ENCODE data around the gene RING1.

The RING1 gene

DNA sequence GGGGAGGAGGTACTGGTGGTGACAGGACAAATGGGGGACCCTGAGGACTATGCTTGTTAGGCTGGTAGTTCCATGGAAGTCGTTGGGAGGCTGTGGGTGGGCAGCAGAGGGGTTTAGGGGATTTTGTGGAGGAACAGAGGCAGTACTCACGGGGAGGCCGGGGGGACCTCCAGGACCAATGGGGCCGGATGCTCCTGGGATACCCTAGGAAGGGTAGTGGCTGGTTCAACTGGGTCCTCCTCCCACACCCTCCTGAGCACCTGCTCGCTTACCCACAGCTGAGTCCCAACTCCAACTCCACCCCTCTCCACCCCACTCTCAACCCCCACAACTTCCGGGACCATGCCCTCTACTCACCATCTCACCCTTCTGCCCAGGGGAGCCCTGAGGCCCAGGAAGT, 41.9 kb upstream of the RING1 start:
- H3K79me2 ChIP-seq: no peaks in the 10 kb centered on the region
- H3K4me2 ChIP-seq (ENCODE audit: low read length): no peak overlapping the region
- H3K36me3 ChIP-seq (ENCODE audit: control insufficient read depth, insufficient read depth, low read length): no peaks in the 10 kb centered on the region
- H2AFZ ChIP-seq: no peak overlapping the region
- no peaks in the 10 kb centered on the region for H3K4me1 ChIP-seq
- H3K9me3 ChIP-seq (ENCODE audit: control insufficient read depth, low read length): no peaks in the 10 kb centered on the region
- H3K9ac ChIP-seq: no peak overlapping the region
- no peak overlapping the region for H3K27ac ChIP-seq
- no peak overlapping the region for H3K4me3 ChIP-seq (ENCODE audit: low read depth, low read length)
- TF ChIP-seq CTCF (IDR thresholded peaks at IDR 0.05): no peak
- no peaks in the 10 kb centered on the region for H3K27me3 ChIP-seq (ENCODE audit: control insufficient read depth, insufficient read depth, low read length)

- H3K36me3 ChIP-seq (ENCODE audit: control insufficient read depth, insufficient read depth, low read length): no peaks in the 10 kb centered on the region
- H3K4me1 ChIP-seq: no peaks in the 10 kb centered on the region
- H3K4me3 ChIP-seq (ENCODE audit: low read depth, low read length): no peak overlapping the region
- no peak overlapping the region for H3K4me2 ChIP-seq (ENCODE audit: low read length)
- no peak overlapping the region for H3K9ac ChIP-seq
- TF ChIP-seq CTCF (IDR thresholded peaks at IDR 0.05): no peak
- no peaks in the 10 kb centered on the region for H3K79me2 ChIP-seq
- H3K27me3 ChIP-seq (ENCODE audit: control insufficient read depth, insufficient read depth, low read length): no peaks in the 10 kb centered on the region
- H3K27ac ChIP-seq: no peak overlapping the region
- H3K9me3 ChIP-seq (ENCODE audit: control insufficient read depth, low read length): no peaks in the 10 kb centered on the region
- H2AFZ ChIP-seq: no peak overlapping the region
These were observed 41.5 kb upstream of the RING1 start for GRCh38 chr6:33166811-33167210.

DNA sequence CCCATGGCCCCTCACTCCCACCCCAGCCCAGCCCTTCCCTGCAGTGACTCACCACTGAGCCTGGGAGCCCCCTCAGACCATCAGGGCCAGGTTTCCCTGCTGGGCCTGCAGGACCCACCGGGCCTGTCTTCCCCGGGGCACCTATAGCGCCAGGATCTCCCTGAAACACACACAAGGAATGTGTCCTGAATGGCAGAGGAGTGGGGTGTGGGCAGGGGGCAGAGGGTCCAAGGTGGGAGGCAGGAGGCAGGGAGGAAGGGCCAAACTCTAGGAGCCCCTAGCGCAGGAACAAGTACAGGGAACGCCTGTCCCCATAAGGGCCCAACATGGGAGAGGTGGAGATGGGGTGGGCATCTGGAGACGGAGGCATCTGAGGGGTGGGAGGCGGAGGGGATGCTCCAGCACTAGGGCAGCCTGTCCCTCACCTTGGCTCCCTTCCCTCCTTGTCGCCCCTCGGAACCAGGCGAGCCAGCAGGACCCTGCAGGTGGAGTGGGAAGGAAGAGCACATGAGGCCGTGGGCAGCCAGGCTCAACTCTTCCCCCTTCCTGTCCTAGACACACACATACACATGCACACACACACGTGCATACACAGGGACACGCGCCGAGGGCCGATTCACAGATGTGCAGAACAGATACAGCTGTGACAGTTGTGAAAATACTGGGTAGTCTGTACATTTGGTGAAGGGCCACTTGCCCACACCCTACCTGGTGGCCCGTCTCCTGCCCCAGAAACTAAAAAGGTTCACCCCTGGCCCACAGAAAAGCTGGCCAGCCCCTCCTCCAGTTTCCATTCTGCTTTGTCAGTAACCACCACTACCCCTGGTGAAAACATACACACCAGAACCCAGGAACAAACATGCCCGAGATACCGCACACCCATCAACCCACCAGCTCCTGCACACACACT, 40.7 kb upstream of the RING1 start:
- no peak overlapping the region for H3K9ac ChIP-seq
- H2AFZ ChIP-seq: no peak overlapping the region
- TF ChIP-seq CTCF (IDR thresholded peaks at IDR 0.05): no peak
- H3K27me3 ChIP-seq (ENCODE audit: control insufficient read depth, insufficient read depth, low read length): no peaks in the 10 kb centered on the region
- no peaks in the 10 kb centered on the region for H3K9me3 ChIP-seq (ENCODE audit: control insufficient read depth, low read length)
- H3K36me3 ChIP-seq (ENCODE audit: control insufficient read depth, insufficient read depth, low read length): no peaks in the 10 kb centered on the region
- no peaks in the 10 kb centered on the region for H3K4me1 ChIP-seq
- no peaks in the 10 kb centered on the region for H3K79me2 ChIP-seq
- H3K27ac ChIP-seq: no peak overlapping the region
- no peak overlapping the region for H3K4me2 ChIP-seq (ENCODE audit: low read length)
- H3K4me3 ChIP-seq (ENCODE audit: low read depth, low read length): no peak overlapping the region

- Histone ChIP-seq H3K79me2 (no peaks in the 10 kb centered on the region), H3K4me3 (ENCODE audit: low read depth, low read length) (no peak overlapping the region), H3K27ac (no peak overlapping the region), H3K27me3 (ENCODE audit: control insufficient read depth, insufficient read depth, low read length) (no peaks in the 10 kb centered on the region), H2AFZ (no peak overlapping the region), H3K9me3 (ENCODE audit: control insufficient read depth, low read length) (no peaks in the 10 kb centered on the region), H3K36me3 (ENCODE audit: control insufficient read depth, insufficient read depth, low read length) (no peaks in the 10 kb centered on the region), H3K4me1 (no peaks in the 10 kb centered on the region), H3K4me2 (ENCODE audit: low read length) (no peak overlapping the region), H3K9ac (no peak overlapping the region)
- TF ChIP-seq CTCF (IDR thresholded peaks at IDR 0.05): no peak
These were observed 40.1 kb upstream of the RING1 start for GRCh38 chr6:33168284-33168601.

DNA sequence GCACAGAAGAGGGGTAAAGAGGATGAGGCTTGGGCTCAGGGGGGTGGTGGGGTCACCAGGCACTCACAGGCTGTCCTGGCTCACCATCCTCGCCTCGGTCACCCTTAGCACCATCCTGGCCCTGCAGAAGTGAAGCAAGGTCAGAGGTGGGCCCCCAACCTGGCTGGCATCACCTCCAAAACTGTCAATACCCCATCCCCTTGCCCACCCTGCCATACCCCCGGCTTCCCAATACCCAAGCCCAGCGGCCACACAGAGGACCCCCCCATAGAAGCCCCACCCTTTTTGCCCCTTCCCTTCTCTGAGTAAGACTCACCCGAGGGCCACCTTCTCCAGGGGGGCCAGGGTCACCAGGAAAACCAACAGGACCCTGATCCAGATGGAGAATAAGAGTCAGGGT, 39.7 kb upstream of the RING1 start:
- Histone ChIP-seq H3K9ac (no peak overlapping the region), H3K4me2 (ENCODE audit: low read length) (no peak overlapping the region), H3K27ac (no peak overlapping the region), H3K79me2 (no peaks in the 10 kb centered on the region), H3K9me3 (ENCODE audit: control insufficient read depth, low read length) (no peaks in the 10 kb centered on the region), H3K27me3 (ENCODE audit: control insufficient read depth, insufficient read depth, low read length) (no peaks in the 10 kb centered on the region), H3K4me1 (no peaks in the 10 kb centered on the region), H3K4me3 (ENCODE audit: low read depth, low read length) (no peak overlapping the region), H3K36me3 (ENCODE audit: control insufficient read depth, insufficient read depth, low read length) (no peaks in the 10 kb centered on the region), H2AFZ (no peak overlapping the region)
- no peak for TF ChIP-seq CTCF (IDR thresholded peaks at IDR 0.05)
